Measurements from ENCODE around the gene UBAP2.

The UBAP2 gene

DNA sequence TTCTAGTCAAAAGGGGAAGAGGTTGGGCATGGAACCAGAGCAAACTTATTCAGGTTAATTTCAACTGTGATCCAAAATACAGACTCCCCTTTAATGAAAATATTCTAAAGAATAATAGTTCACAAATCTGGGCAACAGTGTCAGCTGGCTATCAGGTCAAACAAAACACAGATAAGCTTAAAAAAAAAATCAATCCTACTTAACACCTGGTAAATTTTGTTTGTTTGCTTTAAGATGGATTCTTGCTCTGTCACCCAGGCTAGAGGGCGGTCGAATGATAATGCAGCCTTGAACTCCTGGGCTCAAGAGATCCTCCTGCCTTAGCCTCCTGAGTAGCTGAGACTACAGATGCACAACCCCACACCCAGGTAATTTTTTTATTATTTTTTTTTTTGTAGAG is 89.0 kb downstream of the UBAP2 start:
- Histone ChIP-seq H3K9me2 (replicated peaks; ENCODE audit: insufficient read depth, low read length) (no peaks in the 10 kb centered on the region), H3K9ac (ENCODE audit: low read length) (no peak overlapping the region), H3K4me3 (ENCODE audit: insufficient read depth, low read length, poor library complexity, severe bottlenecking) (no peak overlapping the region), H2AFZ (ENCODE audit: low read depth, low read length, severe bottlenecking) (no peak overlapping the region), H3K79me2 (ENCODE audit: insufficient read depth, low read length) (no peaks in the 10 kb centered on the region), H3K36me3 (ENCODE audit: low read length) (peaks cover 53% of the 10 kb centered on the region), H3K27me3 (ENCODE audit: low read length) (no peaks in the 10 kb centered on the region), H3F3A (ENCODE audit: insufficient read depth) (0 out of 2 replicates have a peak, but pooled peaks cover 9% of the 10 kb centered on the region), H3K4me2 (ENCODE audit: low read depth, low read length, poor library complexity, severe bottlenecking) (no peak overlapping the region), H3K9me3 (ENCODE audit: insufficient read depth, low read length) (no peaks in the 10 kb centered on the region), H3K27ac (ENCODE audit: low read depth, low read length) (no peak overlapping the region), H4K20me1 (ENCODE audit: low read depth, low read length) (no peaks in the 10 kb centered on the region; the same call in 1 of the 2 replicates)
- no peak for TF ChIP-seq EZH2phosphoT487 (conservative IDR thresholded peaks at IDR 0.05; ENCODE audit: low read length)
- TF ChIP-seq, protein P1, sequence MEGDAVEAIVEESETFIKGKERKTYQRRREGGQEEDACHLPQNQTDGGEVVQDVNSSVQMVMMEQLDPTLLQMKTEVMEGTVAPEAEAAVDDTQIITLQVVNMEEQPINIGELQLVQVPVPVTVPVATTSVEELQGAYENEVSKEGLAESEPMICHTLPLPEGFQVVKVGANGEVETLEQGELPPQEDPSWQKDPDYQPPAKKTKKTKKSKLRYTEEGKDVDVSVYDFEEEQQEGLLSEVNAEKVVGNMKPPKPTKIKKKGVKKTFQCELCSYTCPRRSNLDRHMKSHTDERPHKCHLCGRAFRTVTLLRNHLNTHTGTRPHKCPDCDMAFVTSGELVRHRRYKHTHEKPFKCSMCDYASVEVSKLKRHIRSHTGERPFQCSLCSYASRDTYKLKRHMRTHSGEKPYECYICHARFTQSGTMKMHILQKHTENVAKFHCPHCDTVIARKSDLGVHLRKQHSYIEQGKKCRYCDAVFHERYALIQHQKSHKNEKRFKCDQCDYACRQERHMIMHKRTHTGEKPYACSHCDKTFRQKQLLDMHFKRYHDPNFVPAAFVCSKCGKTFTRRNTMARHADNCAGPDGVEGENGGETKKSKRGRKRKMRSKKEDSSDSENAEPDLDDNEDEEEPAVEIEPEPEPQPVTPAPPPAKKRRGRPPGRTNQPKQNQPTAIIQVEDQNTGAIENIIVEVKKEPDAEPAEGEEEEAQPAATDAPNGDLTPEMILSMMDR (IDR thresholded peaks at IDR 0.05; ENCODE audit: insufficient read depth, low read length, poor library complexity, severe bottlenecking) = no peak

DNA sequence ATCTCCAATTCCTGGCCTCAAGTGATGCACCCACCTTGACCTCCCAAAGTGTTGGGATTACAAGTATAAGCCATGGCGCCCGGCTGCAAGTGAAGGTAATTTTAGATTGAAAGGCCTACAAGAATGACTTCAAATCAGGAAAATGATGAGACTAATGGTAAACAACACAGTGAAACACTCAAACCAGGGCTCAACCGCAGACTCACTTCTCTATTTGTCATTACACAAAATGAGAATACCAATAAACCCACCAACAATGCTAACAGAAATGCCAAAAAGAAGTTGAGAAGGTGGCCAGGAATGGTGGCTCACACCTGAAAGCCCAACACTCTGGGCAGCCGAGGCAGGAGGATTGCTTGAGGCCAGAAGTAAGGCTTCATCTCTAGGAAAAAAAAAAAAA is 92.1 kb downstream of the UBAP2 start:
- Histone ChIP-seq H3K27me3 (ENCODE audit: low read length) (no peaks in the 10 kb centered on the region), H3K4me2 (ENCODE audit: low read depth, low read length, poor library complexity, severe bottlenecking) (no peak overlapping the region), H3K9me3 (ENCODE audit: insufficient read depth, low read length) (no peaks in the 10 kb centered on the region), H4K20me1 (ENCODE audit: low read depth, low read length) (no peaks in the 10 kb centered on the region), H3K79me2 (ENCODE audit: insufficient read depth, low read length) (peaks cover 5% of the 10 kb centered on the region; the same call in 1 of the 2 replicates), H3K36me3 (ENCODE audit: low read length) (peaks cover 51% of the 10 kb centered on the region), H2AFZ (ENCODE audit: low read depth, low read length, severe bottlenecking) (no peak overlapping the region), H3F3A (ENCODE audit: insufficient read depth) (no peaks in the 10 kb centered on the region), H3K9me2 (replicated peaks; ENCODE audit: insufficient read depth, low read length) (no peaks in the 10 kb centered on the region), H3K4me3 (ENCODE audit: insufficient read depth, low read length, poor library complexity, severe bottlenecking) (no peak overlapping the region), H3K9ac (ENCODE audit: low read length) (no peak overlapping the region), H3K27ac (ENCODE audit: low read depth, low read length) (no peak overlapping the region)
- TF ChIP-seq, protein P1 (IDR thresholded peaks at IDR 0.05; ENCODE audit: insufficient read depth, low read length, poor library complexity, severe bottlenecking) = no peak
- TF ChIP-seq EZH2phosphoT487 (conservative IDR thresholded peaks at IDR 0.05; ENCODE audit: low read length) = no peak

DNA sequence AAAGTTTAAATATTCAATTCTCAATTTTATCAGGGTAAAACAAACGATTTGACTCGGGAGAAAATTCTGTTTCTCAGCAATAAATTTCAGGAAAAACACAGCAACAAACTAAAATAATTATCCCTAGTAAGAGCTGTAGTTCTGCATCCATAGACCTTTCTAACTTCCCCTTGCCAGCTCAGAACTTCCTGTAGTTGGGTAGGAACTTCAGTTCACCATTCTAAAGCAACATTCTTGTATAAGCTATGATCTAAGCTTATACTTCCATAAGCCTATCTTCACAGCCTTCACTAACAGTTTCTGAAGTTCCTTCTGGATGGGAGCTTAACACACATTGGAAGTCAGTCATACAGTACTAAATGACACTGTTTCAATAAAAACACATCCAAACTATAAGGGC is 96.6 kb downstream of the UBAP2 start:
- TF ChIP-seq, protein P1 (IDR thresholded peaks at IDR 0.05; ENCODE audit: insufficient read depth, low read length, poor library complexity, severe bottlenecking) = no peak
- no peak for TF ChIP-seq EZH2phosphoT487 (conservative IDR thresholded peaks at IDR 0.05; ENCODE audit: low read length)
- Histone ChIP-seq H4K20me1 (ENCODE audit: low read depth, low read length) (no peaks in the 10 kb centered on the region), H3K27me3 (ENCODE audit: low read length) (no peaks in the 10 kb centered on the region), H2AFZ (ENCODE audit: low read depth, low read length, severe bottlenecking) (no peak overlapping the region), H3K9me3 (ENCODE audit: insufficient read depth, low read length) (no peaks in the 10 kb centered on the region), H3K79me2 (ENCODE audit: insufficient read depth, low read length) (peaks cover 17% of the 10 kb centered on the region; the same call in 1 of the 2 replicates), H3K36me3 (ENCODE audit: low read length) (peaks cover 39% of the 10 kb centered on the region), H3K27ac (ENCODE audit: low read depth, low read length) (no peak overlapping the region), H3K9ac (ENCODE audit: low read length) (no peak overlapping the region), H3K4me2 (ENCODE audit: low read depth, low read length, poor library complexity, severe bottlenecking) (no peak overlapping the region), H3F3A (ENCODE audit: insufficient read depth) (no peaks in the 10 kb centered on the region), H3K4me3 (ENCODE audit: insufficient read depth, low read length, poor library complexity, severe bottlenecking) (no peak overlapping the region), H3K9me2 (replicated peaks; ENCODE audit: insufficient read depth, low read length) (no peaks in the 10 kb centered on the region)
